Activated T-helper 9 cell treated with anti-CD3 and anti-CD28 coated beads, Interleukin-2, amount 50 U/mL, for 16 hours (primary cell): ENCODE data around the gene P2RY8.
"Not testable (repeated sequence)": the region's sequence is repeated elsewhere in the genome, so short reads cannot be mapped to it uniquely, and the experiment has no call there.

ENCODE experiments used
- DNase-seq: peaks from one replicate; pipeline ENCODE4 v3.0.0-alpha.2; 2020; ENCODE audit warnings: low read depth

The P2RY8 gene

GRCh38 chrX:1487401-1487800 lies 49.6 kb downstream of the P2RY8 start:
- no peak for DNase-seq

GRCh38 chrX:1486749-1487361 lies 50.1 kb downstream of the P2RY8 start:
- no peak for DNase-seq

- DNase-seq = no peak
Measured at GRCh38 chrX:1486177-1486576, 50.8 kb downstream of the P2RY8 start.

GRCh38 chrX:1485033-1485432 lies 52.0 kb downstream of the P2RY8 start:
- DNase-seq = no peak

GRCh38 chrX:1484638-1485019 lies 52.4 kb downstream of the P2RY8 start:
- DNase-seq = no peak

GRCh38 chrX:1483843-1484637 lies 52.9 kb downstream of the P2RY8 start:
- no peak for DNase-seq

GRCh38 chrX:1482530-1482928 lies 54.5 kb downstream of the P2RY8 start:
- DNase-seq = not testable (repeated sequence)

GRCh38 chrX:1481636-1482529 lies 55.1 kb downstream of the P2RY8 start:
- DNase-seq = peak; percentile 60

GRCh38 chrX:1480082-1480785 lies 56.8 kb downstream of the P2RY8 start:
- no peak for DNase-seq

- no peak for DNase-seq
Measured at GRCh38 chrX:1477801-1478458, 59.1 kb downstream of the P2RY8 start.

GRCh38 chrX:1477229-1477628 lies 59.8 kb downstream of the P2RY8 start:
- DNase-seq = no peak

- DNase-seq = no peak
Measured at GRCh38 chrX:1476682-1477081, 60.3 kb downstream of the P2RY8 start.

GRCh38 chrX:1475881-1476280 lies 61.1 kb downstream of the P2RY8 start:
- DNase-seq = no peak

GRCh38 chrX:1475481-1475880 lies 61.5 kb downstream of the P2RY8 start:
- no peak for DNase-seq

GRCh38 chrX:1474593-1474992 lies 62.4 kb downstream of the P2RY8 start:
- DNase-seq = not testable (repeated sequence)

GRCh38 chrX:1472975-1473374 lies 64.0 kb downstream of the P2RY8 start:
- no peak for DNase-seq

GRCh38 chrX:1468250-1468772 lies 68.7 kb downstream of the P2RY8 start:
- DNase-seq = peak; percentile 72

GRCh38 chrX:1466971-1467561 lies 69.9 kb downstream of the P2RY8 start:
- no peak for DNase-seq

GRCh38 chrX:1466232-1466661 lies 70.7 kb downstream of the P2RY8 start:
- DNase-seq = no peak

- no peak for DNase-seq
Measured at GRCh38 chrX:1465286-1466231, 71.4 kb downstream of the P2RY8 start.
